A172 (cell line): ENCODE data around the gene TMEM244. TPM values are rescaled to one million over a fixed set of nuclear protein-coding genes. Genes with fewer than 3 reads are reported as not detected.
"Not testable (repeated sequence)": the region's sequence is repeated elsewhere in the genome, so short reads cannot be mapped to it uniquely, and the experiment has no call there.

Experiments
- DNase-seq: peaks from one replicate; pipeline ENCODE4 v3.0.0-alpha.2; 2015; ENCODE audit warnings: low spot score
- total RNA-seq: library from RNA; depleted of rRNA; stranded (reverse); fragments of >200 nt; shearing (Covaris generic); gene quantifications from 2 replicates; pipeline ENCODE4 v1.2.3, GENCODE V29; 2014; rRNA removed

The TMEM244 gene
- total RNA-seq, 1 experiment from 2014 or later = not detected

DNA sequence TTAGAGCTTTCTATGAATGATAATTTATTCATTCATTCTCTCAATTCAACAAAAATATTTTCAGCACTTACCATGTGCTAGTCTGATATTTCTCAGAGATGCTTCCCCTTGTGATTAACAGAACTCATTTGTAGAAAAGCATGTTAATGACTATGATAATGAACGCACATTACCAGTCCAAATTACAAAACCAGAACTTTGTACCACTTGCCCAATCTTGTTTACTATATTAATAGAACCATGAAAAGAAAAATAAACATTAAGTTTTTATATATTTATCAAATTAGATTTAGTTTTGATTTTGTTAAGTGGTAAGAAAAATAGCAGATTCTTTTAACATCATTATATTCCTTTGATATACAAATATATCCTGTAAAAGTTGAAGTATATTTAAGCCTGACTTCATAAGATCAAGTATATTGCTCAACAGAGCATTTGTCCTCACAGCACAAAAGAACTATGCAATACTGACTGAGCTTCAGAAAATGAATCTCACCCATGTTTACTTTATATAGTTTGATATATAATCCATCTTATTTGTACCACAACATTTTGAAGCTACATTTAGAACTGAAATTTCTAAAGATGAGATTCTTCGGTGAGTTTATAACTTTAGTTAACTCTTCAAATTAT lies 48.9 kb downstream of the TMEM244 start:
- no peak for DNase-seq

DNA sequence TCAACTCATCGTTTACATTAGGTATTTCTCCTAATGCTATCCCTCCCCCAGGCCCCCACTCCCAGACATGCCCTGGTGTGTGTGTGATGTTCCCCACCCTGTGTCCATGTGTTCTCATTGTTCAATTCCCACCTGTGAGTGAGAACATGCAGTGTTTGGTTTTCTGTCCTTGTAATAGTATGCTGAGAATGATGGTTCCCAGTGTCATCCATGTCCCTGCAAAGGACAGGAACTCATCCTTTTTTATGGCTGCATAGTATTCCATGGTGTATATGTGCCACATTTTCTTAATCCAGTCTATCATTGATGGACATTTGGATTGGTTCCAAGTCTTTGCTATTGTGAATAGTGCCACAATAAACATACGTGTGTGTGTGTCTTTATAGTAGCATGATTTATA lies 54.0 kb downstream of the TMEM244 start:
- not testable (repeated sequence) for DNase-seq

DNA sequence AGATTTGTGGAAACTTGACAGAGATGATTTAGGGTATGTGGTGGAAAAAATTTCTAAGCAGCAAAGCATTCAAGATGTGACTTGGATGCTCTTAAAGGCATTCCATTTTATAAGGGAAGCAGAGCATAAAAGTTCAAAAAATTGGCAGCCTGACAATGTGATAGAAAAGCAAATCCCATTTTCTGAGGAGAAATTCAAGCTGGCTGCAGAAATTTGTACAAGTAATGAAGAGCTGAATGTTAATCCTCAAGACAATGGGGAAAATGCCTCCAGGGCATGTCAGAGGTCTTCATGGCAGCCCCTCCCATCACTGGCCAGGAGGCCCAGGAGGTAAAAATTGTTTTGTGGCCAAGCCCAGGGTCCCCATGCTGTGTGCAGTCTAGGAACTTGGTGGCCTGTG lies 58.2 kb downstream of the TMEM244 start:
- not testable (repeated sequence) for DNase-seq

DNA sequence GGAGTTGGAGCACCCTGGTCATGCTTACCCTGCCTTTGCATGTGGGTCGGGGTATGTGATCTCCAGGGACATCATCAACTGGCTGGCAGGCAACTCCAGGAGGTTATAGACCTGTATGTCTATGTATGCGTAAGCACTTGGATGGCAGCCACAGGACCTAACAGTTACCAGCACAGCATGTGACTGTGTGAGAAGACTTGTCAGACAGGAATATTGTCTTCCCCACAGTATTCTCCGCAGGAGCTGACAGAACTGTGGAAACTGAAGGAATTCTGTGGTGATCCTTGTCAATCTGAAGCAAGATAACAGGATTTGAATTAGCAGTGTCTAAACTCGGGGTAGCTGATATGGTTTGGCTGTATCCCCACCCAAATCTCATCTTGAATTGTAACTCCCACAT lies 59.2 kb downstream of the TMEM244 start:
- DNase-seq = no peak

DNA sequence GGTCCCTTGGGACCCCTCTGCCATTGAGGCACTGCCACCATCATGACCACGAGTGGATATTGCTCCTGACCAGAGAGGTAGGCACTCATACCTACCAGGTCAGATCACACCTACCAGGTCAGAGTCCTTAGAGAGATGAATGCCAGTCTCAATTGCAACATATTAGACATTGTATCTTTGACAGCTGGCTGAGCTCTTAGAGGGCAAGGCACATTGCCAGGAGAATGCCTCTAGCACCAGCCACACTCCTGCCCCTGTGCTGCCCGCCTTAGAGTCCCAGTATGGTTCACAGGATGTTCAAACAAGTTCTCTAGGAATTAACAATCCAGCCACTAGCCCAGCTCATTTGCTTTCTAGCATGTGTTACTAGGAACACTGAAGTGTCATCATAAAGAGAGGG lies 65.9 kb downstream of the TMEM244 start:
- peak; percentile 83 for DNase-seq

DNA sequence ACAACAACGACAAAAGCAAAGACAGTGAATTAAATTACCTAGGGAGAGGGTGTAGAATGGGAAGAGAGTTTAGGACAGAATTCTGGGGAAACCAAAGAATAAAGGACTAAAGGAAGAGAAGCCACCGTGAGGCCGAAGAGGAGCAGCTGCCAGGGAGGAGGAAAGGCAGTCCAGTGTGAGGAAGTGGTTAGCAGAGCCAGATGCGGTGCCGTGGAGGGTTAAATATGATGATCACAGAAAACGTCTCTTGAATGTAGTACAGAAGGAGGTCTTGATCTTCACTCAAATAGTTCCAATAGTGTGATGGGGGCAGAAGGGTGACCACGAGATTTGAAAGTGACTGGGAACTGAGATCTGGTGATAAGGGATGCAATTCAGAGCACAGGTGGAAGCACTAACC lies 67.7 kb downstream of the TMEM244 start:
- DNase-seq = no peak

DNA sequence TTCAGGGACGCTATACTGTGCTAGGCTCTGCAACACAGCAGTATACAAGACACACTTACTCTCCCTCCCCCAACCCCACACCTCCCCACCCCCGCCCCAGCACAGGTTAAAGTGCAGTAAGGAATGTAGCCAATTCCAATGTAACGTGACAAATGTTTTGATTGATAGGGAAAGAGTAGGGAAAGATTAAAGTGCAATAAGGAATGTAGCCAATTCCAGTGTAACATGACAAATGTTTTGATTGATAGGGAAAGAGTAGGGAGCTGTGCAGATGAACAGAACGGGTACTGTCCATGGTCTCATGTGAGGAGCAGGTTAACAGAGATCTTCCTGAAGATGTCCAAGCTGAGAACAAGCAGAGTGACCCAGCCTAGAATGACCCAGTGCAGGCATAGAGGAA lies 69.1 kb downstream of the TMEM244 start:
- no peak for DNase-seq

DNA sequence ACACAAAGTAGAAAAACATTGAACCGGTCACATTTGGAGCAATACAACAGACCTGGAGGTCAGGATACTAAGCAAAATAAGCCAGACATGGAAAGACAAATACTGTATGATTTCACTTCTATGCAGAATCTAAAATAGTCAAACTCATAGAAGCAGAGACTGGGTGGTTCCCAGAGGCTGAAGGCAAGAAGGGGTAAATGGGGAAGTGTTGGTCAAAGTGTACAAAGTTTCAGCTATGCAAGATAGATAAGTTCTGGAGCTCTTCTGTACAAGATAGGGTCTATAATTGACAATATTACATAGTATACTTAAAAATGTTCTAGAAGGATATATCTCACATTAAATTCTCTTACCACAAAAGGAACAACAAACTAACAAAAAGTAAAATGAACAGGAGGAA lies 70.3 kb downstream of the TMEM244 start:
- no peak for DNase-seq

DNA sequence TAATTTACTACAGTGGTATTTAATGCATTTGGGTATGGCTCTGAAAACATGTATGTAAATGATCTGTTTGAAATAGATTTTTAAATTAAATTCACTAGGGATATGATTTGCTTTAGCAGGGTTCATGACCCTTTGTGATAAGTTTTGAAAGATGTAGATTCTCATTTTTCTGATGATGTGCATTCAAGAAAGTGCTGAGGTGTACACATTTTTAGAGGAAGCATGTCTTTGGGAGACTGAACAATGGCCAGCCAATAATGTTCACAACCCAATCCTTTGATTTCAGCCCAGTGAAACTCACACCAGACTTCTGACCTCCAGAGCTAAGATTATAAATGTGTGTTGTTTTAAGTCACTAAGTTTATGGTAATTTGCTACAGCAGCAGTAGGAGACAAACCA lies 71.1 kb downstream of the TMEM244 start:
- no peak for DNase-seq

DNA sequence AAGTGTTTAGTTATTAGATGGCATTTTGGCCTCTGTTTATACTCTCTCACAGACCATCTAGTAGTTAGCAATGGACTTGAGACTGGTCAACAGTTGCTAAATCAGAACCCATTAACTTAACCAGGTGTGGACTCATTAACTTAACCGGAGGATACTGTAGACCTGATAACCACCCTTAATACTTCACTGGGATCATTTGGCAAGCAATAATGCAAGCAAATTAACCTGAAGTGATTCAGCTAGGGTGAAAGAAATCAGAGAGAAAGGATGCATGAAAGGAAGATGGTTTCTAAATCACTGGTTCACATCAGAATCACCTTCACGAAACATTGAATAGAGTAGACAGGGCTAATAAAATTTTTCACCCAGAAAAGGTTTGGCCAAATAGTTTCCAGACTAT lies 73.3 kb downstream of the TMEM244 start:
- DNase-seq = no peak

DNA sequence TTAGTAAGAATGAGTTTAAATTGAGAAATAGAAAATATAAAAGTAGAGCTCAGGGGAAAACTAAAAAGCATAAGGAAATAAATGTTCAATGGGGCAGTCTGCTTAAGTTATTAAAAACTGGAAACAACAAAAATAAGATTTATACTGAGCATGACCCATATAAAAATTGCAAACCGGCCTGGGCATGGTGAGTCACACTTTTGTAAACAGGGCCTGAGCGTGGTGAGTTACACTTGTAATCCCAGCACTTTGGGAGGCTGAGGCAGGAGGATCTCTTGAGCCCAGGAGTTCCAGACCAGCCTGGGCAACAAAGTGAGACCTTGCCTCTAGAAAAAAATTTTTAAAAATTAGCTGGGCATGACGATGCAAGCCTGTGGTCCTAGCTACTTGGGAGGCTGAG lies 74.6 kb downstream of the TMEM244 start:
- DNase-seq = no peak

DNA sequence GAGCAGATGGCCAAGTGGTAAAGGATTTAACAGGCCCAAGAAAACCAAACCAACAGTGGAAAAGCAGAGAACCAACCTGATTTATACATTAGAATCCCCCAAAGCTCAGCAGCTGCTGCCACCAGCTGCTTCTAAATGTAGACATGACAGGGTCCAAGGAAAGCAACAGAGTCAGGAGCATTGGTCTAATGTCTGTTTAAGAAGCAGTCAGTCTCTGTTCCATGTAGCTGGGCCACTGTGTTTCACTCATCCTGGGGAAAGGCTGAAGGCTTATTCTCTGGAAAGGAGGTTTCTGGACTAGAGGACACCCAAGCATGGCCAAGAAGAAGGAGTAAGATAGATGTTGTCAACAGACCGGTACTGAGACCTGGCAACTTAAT lies 75.4 kb downstream of the TMEM244 start:
- DNase-seq = no peak

DNA sequence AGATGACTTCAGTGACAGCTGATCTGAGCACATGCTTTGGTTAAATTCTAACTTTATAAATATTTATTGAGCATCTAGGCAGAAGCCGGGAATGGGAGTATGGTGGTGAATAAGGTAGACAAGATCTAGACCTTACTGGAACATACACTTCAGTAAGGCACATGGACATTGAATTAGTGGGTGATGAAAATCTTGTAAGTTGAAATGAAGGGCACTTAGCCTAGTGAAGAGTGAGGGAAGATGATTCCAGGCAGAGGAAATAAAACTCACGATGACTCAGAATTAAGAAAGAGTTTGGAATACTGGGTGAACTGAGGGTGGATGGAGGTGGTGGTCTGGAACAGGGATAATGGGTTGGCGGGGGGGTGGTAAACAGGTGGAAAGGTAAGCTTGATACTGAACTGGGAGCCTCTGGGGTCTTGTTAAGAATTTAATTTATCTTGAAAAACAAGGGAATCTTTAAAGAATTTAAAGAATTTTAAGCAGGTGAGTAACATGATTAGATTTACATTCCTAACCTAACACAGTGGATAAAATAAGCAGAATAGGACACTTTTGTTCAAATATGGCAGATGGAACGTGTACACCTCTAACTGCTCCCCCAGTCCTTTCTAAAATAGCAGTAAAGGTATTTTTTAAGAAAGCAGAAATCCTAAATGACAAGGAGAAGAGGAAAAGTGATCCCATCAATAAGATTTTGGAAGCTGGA lies 75.9 kb downstream of the TMEM244 start:
- peak; percentile 23 for DNase-seq

Other genes with a start within 250 kb of the TMEM244 start
- 112 and 140 TPM in 2 replicates for gene ARHGAP18, start 151.1 kb downstream of the TMEM244 start, total RNA-seq
- gene L3MBTL3, start 157.3 kb upstream of the TMEM244 start, total RNA-seq = 5.4 and 7.6 TPM in 2 replicates